ENCODE measurements around the gene STOX2.

DNA sequence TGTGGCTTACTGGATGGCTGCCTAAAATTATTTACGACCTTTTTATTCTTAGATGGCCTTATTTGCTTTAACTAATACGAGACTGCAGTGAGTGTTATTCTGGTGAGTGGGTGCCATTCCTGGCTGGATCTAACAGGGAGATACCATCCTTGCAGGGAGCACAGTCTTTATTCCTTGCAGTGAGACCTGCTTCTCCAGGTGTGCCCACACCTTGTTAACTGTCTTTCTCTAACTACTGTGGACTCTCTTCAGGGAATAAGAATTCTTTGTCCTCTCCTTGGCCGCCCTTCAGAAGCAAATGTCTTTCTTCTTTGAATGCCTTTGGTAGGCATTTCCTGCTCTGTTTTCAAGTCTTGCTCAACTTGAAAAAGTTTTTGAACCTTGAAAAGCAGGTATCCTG lies 34.1 kb upstream of the STOX2 start:
- TF ChIP-seq, protein P1, sequence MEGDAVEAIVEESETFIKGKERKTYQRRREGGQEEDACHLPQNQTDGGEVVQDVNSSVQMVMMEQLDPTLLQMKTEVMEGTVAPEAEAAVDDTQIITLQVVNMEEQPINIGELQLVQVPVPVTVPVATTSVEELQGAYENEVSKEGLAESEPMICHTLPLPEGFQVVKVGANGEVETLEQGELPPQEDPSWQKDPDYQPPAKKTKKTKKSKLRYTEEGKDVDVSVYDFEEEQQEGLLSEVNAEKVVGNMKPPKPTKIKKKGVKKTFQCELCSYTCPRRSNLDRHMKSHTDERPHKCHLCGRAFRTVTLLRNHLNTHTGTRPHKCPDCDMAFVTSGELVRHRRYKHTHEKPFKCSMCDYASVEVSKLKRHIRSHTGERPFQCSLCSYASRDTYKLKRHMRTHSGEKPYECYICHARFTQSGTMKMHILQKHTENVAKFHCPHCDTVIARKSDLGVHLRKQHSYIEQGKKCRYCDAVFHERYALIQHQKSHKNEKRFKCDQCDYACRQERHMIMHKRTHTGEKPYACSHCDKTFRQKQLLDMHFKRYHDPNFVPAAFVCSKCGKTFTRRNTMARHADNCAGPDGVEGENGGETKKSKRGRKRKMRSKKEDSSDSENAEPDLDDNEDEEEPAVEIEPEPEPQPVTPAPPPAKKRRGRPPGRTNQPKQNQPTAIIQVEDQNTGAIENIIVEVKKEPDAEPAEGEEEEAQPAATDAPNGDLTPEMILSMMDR (IDR thresholded peaks at IDR 0.05; ENCODE audit: poor library complexity): no peak
- no peak for TF ChIP-seq EZH2phosphoT487 (IDR thresholded peaks at IDR 0.05; ENCODE audit: low read depth, severe bottlenecking, unreplicated experiment)
